ENCODE results near the gene GABARAPL1.

GABARAPL1 gene

GRCh38 chr12:10212739-10213131 is at the start of gene GABARAPL1:
Gene GABARAPL1 (plus strand): TSS chr12:10212877. CDS start chr12:10213130, 253 bp downstream.
- Histone ChIP-seq H3K4me3 (ENCODE audit: low read depth in 1 of 2, low read length in 1 of 2) (peak within 1 kb of the TSS; percentile 90 to 94), H3K27ac (peak within 1 kb of the TSS; percentile 100), H3K9me3 (no peaks in the 10 kb centered on the region), H3K4me1 (ENCODE audit: control insufficient read depth in 1 of 2, insufficient read depth in 1 of 2, low read depth in 1 of 2, low read length in 1 of 2) (peaks cover 25 to 31% of the 10 kb centered on the region in 2 experiments), H3K27me3 (no peaks in the 10 kb centered on the region), H3K36me3 (peaks cover 19% of the 10 kb centered on the region)
- peak; percentile 20 for TF ChIP-seq CTCF (IDR thresholded peaks at IDR 0.05)

GRCh38 chr12:10163084-10163483 is 49.6 kb upstream of the GABARAPL1 start:
- Histone ChIP-seq H3K27ac (peak overlapping the region; percentile 32), H3K4me1 (ENCODE audit: control insufficient read depth in 1 of 2, insufficient read depth in 1 of 2, low read depth in 1 of 2, low read length in 1 of 2) (peaks cover 35 to 42% of the 10 kb centered on the region in 2 experiments), H3K27me3 (no peaks in the 10 kb centered on the region), H3K9me3 (no peaks in the 10 kb centered on the region), H3K36me3 (no peaks in the 10 kb centered on the region), H3K4me3 (ENCODE audit: low read depth in 1 of 2, low read length in 1 of 2) (no peak overlapping the region)
- TF ChIP-seq CTCF (IDR thresholded peaks at IDR 0.05) = no peak

- Histone ChIP-seq H3K4me3 (ENCODE audit: low read depth in 1 of 2, low read length in 1 of 2) (no peak overlapping the region), H3K9me3 (no peaks in the 10 kb centered on the region), H3K27me3 (no peaks in the 10 kb centered on the region), H3K27ac (no peak overlapping the region), H3K4me1 (ENCODE audit: control insufficient read depth in 1 of 2, insufficient read depth in 1 of 2, low read depth in 1 of 2, low read length in 1 of 2) (peaks cover 48 to 49% of the 10 kb centered on the region in 2 experiments), H3K36me3 (no peaks in the 10 kb centered on the region)
- TF ChIP-seq CTCF (IDR thresholded peaks at IDR 0.05) = no peak
Measured at GRCh38 chr12:10165421-10165820, 47.3 kb upstream of the GABARAPL1 start.

- Histone ChIP-seq H3K4me1 (ENCODE audit: control insufficient read depth in 1 of 2, insufficient read depth in 1 of 2, low read depth in 1 of 2, low read length in 1 of 2) (peaks cover 70 to 71% of the 10 kb centered on the region in 2 experiments), H3K36me3 (no peaks in the 10 kb centered on the region), H3K27me3 (no peaks in the 10 kb centered on the region), H3K4me3 (ENCODE audit: low read depth in 1 of 2, low read length in 1 of 2) (peak overlapping the region in 1 of 2 experiments; percentile 31), H3K27ac (peak overlapping the region; percentile 71), H3K9me3 (no peaks in the 10 kb centered on the region)
- no peak for TF ChIP-seq CTCF (IDR thresholded peaks at IDR 0.05)
Measured at GRCh38 chr12:10167599-10167998, 45.1 kb upstream of the GABARAPL1 start.

GRCh38 chr12:10169104-10169503 is 43.6 kb upstream of the GABARAPL1 start:
- Histone ChIP-seq H3K27ac (peak overlapping the region; percentile 71), H3K9me3 (no peaks in the 10 kb centered on the region), H3K27me3 (no peaks in the 10 kb centered on the region), H3K4me3 (ENCODE audit: low read depth in 1 of 2, low read length in 1 of 2) (no peak overlapping the region), H3K4me1 (ENCODE audit: control insufficient read depth in 1 of 2, insufficient read depth in 1 of 2, low read depth in 1 of 2, low read length in 1 of 2) (peaks cover 69 to 74% of the 10 kb centered on the region in 2 experiments), H3K36me3 (no peaks in the 10 kb centered on the region)
- no peak for TF ChIP-seq CTCF (IDR thresholded peaks at IDR 0.05)

- H3K27ac ChIP-seq = peak overlapping the region; percentile 71
- no peak overlapping the region for H3K4me3 ChIP-seq (ENCODE audit: low read depth in 1 of 2, low read length in 1 of 2)
- no peak for TF ChIP-seq CTCF (IDR thresholded peaks at IDR 0.05)
- H3K9me3 ChIP-seq = no peaks in the 10 kb centered on the region
- H3K36me3 ChIP-seq = no peaks in the 10 kb centered on the region
- no peaks in the 10 kb centered on the region for H3K27me3 ChIP-seq
- H3K4me1 ChIP-seq (ENCODE audit: control insufficient read depth in 1 of 2, insufficient read depth in 1 of 2, low read depth in 1 of 2, low read length in 1 of 2) = peaks cover 69 to 74% of the 10 kb centered on the region in 2 experiments
Measured at GRCh38 chr12:10170216-10170615, 42.5 kb upstream of the GABARAPL1 start.
